Measurements from ENCODE around the gene MAMSTR. TPM values are rescaled to one million over a fixed set of nuclear protein-coding genes. Genes with fewer than 3 reads are reported as not detected.
A peak's percentile ranks its signal among the peaks of the same experiment; 100 is the strongest.

Gene MAMSTR
- total and polyA plus RNA-seq, 2 of the 4 experiments (the other 2 are of a cell fraction) = 0.18 to 1.9 TPM

DNA sequence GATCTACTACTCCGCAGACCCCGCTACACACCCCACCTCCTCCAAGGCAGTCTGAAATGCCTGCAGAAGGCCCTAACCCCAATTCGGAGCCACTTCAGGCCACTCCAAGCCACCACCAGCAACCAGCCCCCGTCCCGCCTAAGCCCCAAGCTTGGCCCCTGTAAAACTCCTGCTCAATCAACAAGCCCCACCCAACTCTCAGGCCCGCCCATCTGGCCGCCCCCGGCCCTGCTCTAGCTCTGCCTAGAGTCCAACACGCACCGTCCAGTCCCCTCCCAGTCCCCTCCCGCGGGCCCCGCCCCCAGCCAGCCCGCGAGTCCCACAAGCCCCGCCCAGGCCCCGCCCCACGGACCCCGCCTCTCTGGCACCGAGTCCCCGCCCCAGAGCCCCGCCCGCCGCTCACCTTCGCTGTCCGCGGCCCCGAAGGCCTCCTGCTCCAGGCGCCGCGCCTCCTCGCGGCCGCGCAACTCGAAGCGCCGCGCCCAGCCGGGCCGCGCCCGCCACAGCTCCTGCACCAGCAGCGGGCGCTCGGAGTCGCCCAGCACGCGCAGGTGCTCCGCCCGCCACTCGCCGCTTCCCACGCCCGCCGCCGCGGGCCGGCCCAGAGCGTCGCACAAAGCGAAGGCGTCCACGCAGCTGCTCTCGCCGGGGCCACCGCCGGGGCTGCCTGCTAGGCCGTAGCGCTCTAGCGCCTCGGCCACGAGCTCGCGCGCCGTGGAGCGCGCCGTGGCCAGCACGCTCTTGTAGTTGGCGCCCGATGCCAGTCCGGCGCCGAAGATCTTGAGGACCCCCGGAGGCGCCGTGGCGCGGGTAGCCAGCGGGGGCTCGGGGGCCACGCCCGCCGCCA lies 19.3 kb upstream of the MAMSTR start:
- Histone ChIP-seq H2BK15ac (ENCODE audit: low read depth, low read length) (no peak overlapping the region), H2BK5ac (ENCODE audit: low read depth, low read length, poor library complexity, severe bottlenecking) (no peak overlapping the region), H3K4me3 (ENCODE audit: insufficient read depth, low read depth, low read length) (peak overlapping the region; percentile 57), H3K9me3 (ENCODE audit: control insufficient read depth, insufficient read depth, low read length) (peaks cover 3% of the 10 kb centered on the region), H3K27ac (ENCODE audit: insufficient read depth, low read length) (no peak overlapping the region; the same call in 1 of the 2 replicates), H4K8ac (ENCODE audit: low read depth in 2 of 2, low read length in 2 of 2) (peak overlapping the region in 1 of 2 experiments; percentile 82; a peak in 1 of 4 replicates), H3K4me1 (ENCODE audit: control insufficient read depth, insufficient read depth, low read length) (peaks cover 5% of the 10 kb centered on the region), H3K4ac (ENCODE audit: low read depth, low read length) (peak overlapping the region; percentile 50), H3K18ac (ENCODE audit: low read depth, low read length) (no peak overlapping the region), H3K23ac (ENCODE audit: low read depth, low read length) (no peak overlapping the region), H3K36me3 (ENCODE audit: control insufficient read depth, insufficient read depth, low read length) (no peaks in the 10 kb centered on the region), H3K56ac (ENCODE audit: extremely low read depth, insufficient read depth, low read length) (no peak overlapping the region), H2AK9ac (replicated peaks; ENCODE audit: low read depth, low read length, poor library complexity) (peak overlapping the region; percentile 82), H4K20me1 (ENCODE audit: insufficient read depth, low read length) (no peaks in the 10 kb centered on the region), H3K9ac (ENCODE audit: low read depth, low read length) (no peak overlapping the region; the same call in 1 of the 2 replicates), H4K5ac (ENCODE audit: low read depth, low read length) (no peak overlapping the region), H4K91ac (ENCODE audit: insufficient read depth, low read depth, low read length) (no peak overlapping the region), H3K79me1 (ENCODE audit: low read depth in 1 of 2, low read length in 2 of 2) (no peaks in the 10 kb centered on the region), H2AK5ac (ENCODE audit: low read depth, low read length) (no peak overlapping the region), H2AFZ (replicated peaks; ENCODE audit: low read length, poor library complexity) (peak overlapping the region; percentile 90), H2BK20ac (ENCODE audit: low read depth, low read length) (no peak overlapping the region), H3K14ac (replicated peaks; ENCODE audit: low read depth, low read length) (0 out of 2 replicates have a peak overlapping the region, but pooled peaks have one; percentile 21), H2BK120ac (ENCODE audit: low read depth, low read length) (no peak overlapping the region), H3K9me1 (ENCODE audit: insufficient read depth, low read length) (peaks cover 3% of the 10 kb centered on the region), H3K27me3 (ENCODE audit: control insufficient read depth, insufficient read depth, low read length) (peaks cover 26% of the 10 kb centered on the region), H3K4me2 (ENCODE audit: low read depth, low read length) (peak overlapping the region; percentile 95)
- DNase-seq (peak; percentile 65), ATAC-seq (ENCODE audit: low read depth) (peak; percentile 96)
- ChIA-PET CTCF (interaction anchor here (0.5 kb wide), 1 partner anchor 89 kb away, joined by 3 read pairs; no protein-coding TSS in a partner anchor), POLR2A (ENCODE audit: unreplicated experiment) (no interaction called here)
- dilution Hi-C loops (cut with HindIII; ENCODE audit: low sequenced_read_pairs, unreplicated experiment) (no loop called here), intact Hi-C loops (cut with micrococcal nuclease) (no loop called here), in situ Hi-C loops (cut with MboI; ENCODE audit: low sequenced_read_pairs) (no loop called here)
- no peak for TF ChIP-seq CHD1 (IDR thresholded peaks at IDR 0.05; ENCODE audit: low read depth, low read length)
- peak; percentile 44 for TF ChIP-seq RAD21 (IDR thresholded peaks at IDR 0.05; ENCODE audit: low read length)
- TF ChIP-seq, protein P1, sequence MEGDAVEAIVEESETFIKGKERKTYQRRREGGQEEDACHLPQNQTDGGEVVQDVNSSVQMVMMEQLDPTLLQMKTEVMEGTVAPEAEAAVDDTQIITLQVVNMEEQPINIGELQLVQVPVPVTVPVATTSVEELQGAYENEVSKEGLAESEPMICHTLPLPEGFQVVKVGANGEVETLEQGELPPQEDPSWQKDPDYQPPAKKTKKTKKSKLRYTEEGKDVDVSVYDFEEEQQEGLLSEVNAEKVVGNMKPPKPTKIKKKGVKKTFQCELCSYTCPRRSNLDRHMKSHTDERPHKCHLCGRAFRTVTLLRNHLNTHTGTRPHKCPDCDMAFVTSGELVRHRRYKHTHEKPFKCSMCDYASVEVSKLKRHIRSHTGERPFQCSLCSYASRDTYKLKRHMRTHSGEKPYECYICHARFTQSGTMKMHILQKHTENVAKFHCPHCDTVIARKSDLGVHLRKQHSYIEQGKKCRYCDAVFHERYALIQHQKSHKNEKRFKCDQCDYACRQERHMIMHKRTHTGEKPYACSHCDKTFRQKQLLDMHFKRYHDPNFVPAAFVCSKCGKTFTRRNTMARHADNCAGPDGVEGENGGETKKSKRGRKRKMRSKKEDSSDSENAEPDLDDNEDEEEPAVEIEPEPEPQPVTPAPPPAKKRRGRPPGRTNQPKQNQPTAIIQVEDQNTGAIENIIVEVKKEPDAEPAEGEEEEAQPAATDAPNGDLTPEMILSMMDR (conservative IDR thresholded peaks at IDR 0.05; ENCODE audit: low read depth, low read length) = peak; percentile 44
- peak; percentile 55 for TF ChIP-seq SMC3 (IDR thresholded peaks at IDR 0.05; ENCODE audit: low read depth, low read length)
- no peak for TF ChIP-seq BHLHE40 (IDR thresholded peaks at IDR 0.05; ENCODE audit: low read depth, low read length)
- no peak for TF ChIP-seq MXI1 (IDR thresholded peaks at IDR 0.05; ENCODE audit: borderline replicate concordance, low read depth, low read length)
- TF ChIP-seq, protein P2, sequence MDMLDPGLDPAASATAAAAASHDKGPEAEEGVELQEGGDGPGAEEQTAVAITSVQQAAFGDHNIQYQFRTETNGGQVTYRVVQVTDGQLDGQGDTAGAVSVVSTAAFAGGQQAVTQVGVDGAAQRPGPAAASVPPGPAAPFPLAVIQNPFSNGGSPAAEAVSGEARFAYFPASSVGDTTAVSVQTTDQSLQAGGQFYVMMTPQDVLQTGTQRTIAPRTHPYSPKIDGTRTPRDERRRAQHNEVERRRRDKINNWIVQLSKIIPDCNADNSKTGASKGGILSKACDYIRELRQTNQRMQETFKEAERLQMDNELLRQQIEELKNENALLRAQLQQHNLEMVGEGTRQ (IDR thresholded peaks at IDR 0.05; ENCODE audit: low read depth, low read length) = no peak
- 3% methylated on average over 40 of the region's 96 CpGs; no CpG with 5 or more reads in 1 of the 2 experiments for WGBS, 2 experiments (ENCODE audit: extremely low coverage in 2 of 2, insufficient read length in 1 of 2)
- BruUV-seq (replicated peaks) = no TSS peak
